Measurements from ENCODE around the gene SLC37A4. TPM values are rescaled to one million over a fixed set of nuclear protein-coding genes. Genes with fewer than 3 reads are reported as not detected.
A peak's percentile ranks its signal among the peaks of the same experiment; 100 is the strongest.
"Not testable (repeated sequence)": the region's sequence is repeated elsewhere in the genome, so short reads cannot be mapped to it uniquely, and the experiment has no call there.

SLC37A4 gene
- total and polyA plus RNA-seq, 10 donors: 8.2 to 26.0 (median 13.9) TPM

- Histone ChIP-seq H3K4me3 (peak overlapping the region in 1 of 8 donors; percentile 3), H3K36me3 (peaks cover 0 to 73% (median 46%) of the 10 kb centered on the region in 6 donors), H3K9me3 (no peaks in the 10 kb centered on the region), H3K27ac (peak overlapping the region in 1 of 8 donors; percentile 8), H3K4me1 (peaks cover 27 to 81% (median 58%) of the 10 kb centered on the region in 6 donors), H3K27me3 (replicated peaks in 1 of 7) (no peaks in the 10 kb centered on the region)
- 90 to 95% (median 94%) methylated on average over 5 of the region's 5 CpGs for WGBS, 5 donors
- TF ChIP-seq POLR2AphosphoS5 (IDR thresholded peaks at IDR 0.05): no peak
- TF ChIP-seq, protein P1, sequence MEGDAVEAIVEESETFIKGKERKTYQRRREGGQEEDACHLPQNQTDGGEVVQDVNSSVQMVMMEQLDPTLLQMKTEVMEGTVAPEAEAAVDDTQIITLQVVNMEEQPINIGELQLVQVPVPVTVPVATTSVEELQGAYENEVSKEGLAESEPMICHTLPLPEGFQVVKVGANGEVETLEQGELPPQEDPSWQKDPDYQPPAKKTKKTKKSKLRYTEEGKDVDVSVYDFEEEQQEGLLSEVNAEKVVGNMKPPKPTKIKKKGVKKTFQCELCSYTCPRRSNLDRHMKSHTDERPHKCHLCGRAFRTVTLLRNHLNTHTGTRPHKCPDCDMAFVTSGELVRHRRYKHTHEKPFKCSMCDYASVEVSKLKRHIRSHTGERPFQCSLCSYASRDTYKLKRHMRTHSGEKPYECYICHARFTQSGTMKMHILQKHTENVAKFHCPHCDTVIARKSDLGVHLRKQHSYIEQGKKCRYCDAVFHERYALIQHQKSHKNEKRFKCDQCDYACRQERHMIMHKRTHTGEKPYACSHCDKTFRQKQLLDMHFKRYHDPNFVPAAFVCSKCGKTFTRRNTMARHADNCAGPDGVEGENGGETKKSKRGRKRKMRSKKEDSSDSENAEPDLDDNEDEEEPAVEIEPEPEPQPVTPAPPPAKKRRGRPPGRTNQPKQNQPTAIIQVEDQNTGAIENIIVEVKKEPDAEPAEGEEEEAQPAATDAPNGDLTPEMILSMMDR (IDR thresholded peaks at IDR 0.05 in 8 of 11, conservative IDR thresholded peaks at IDR 0.05 in 3 of 11): no peak
- no peak for TF ChIP-seq POLR2A (IDR thresholded peaks at IDR 0.05)
- intact Hi-C loops (cut with DNase I; ENCODE audit: low total_unique reads): no loop called here
- DNase-seq: no peak
Observed at GRCh38 chr11:119021631-119022030, 9.0 kb downstream of the SLC37A4 start.

GRCh38 chr11:119019996-119020395 lies 10.7 kb downstream of the SLC37A4 start:
- H3K27me3 ChIP-seq (replicated peaks in 1 of 7): no peaks in the 10 kb centered on the region
- no peak for DNase-seq
- peak overlapping the region in 3 of 8 donors; percentile 94 to 99 (median 98) for H3K27ac ChIP-seq
- peak overlapping the region; percentile 66 to 94 (median 89) for H3K4me3 ChIP-seq
- peaks cover 0 to 73% (median 53%) of the 10 kb centered on the region in 6 donors for H3K36me3 ChIP-seq
- intact Hi-C loops (cut with DNase I; ENCODE audit: low total_unique reads): no loop called here
- peaks cover 40 to 88% (median 67%) of the 10 kb centered on the region in 6 donors for H3K4me1 ChIP-seq
- WGBS, 5 donors: 42 to 73% (median 63%) methylated on average over 2 of the region's 2 CpGs
- H3K9me3 ChIP-seq: no peaks in the 10 kb centered on the region
- TF ChIP-seq, protein P1 (IDR thresholded peaks at IDR 0.05 in 8 of 11, conservative IDR thresholded peaks at IDR 0.05 in 3 of 11): no peak
- TF ChIP-seq POLR2AphosphoS5 (IDR thresholded peaks at IDR 0.05): no peak
- no peak for TF ChIP-seq POLR2A (IDR thresholded peaks at IDR 0.05)

- peak; percentile 99 for DNase-seq
- Histone ChIP-seq H3K4me3 (peak within 1 kb of the TSS; percentile 66 to 94 (median 89)), H3K4me1 (peaks cover 37 to 81% (median 58%) of the 10 kb centered on the region in 6 donors), H3K9me3 (no peaks in the 10 kb centered on the region), H3K27ac (peak within 1 kb of the TSS; percentile 89 to 99 (median 98)), H3K27me3 (replicated peaks in 1 of 7) (no peaks in the 10 kb centered on the region), H3K36me3 (peaks cover 0 to 73% (median 52%) of the 10 kb centered on the region in 6 donors)
- TF ChIP-seq, protein P1 (IDR thresholded peaks at IDR 0.05 in 8 of 11, conservative IDR thresholded peaks at IDR 0.05 in 3 of 11): peak in 4 of 11 experiments; percentile 20 to 46 (median 37)
- TF ChIP-seq POLR2A (IDR thresholded peaks at IDR 0.05) (peak in 1 of 3 donors; percentile 47), POLR2AphosphoS5 (IDR thresholded peaks at IDR 0.05) (peak; percentile 92 to 94 (median 93))
- 0 to 2% (median 1%) methylated on average over 45 to 63 of the region's 63 CpGs for WGBS, 5 donors
- intact Hi-C loops (cut with DNase I; ENCODE audit: low total_unique reads): no loop called here
Observed at GRCh38 chr11:119018074-119018938, 12.4 kb downstream of the SLC37A4 start, which contains the start of the genes RPS25 and TRAPPC4. RPS25 (minus strand) TSS chr11:119018343; CDS start chr11:119018284, 59 bp downstream. TRAPPC4 (plus strand) TSS chr11:119018766; CDS start chr11:119018796, 30 bp downstream.

- 1 to 4% (median 2%) methylated on average over 10 of the region's 10 CpGs for WGBS, 5 donors
- H3K4me1 ChIP-seq: peaks cover 37 to 73% (median 56%) of the 10 kb centered on the region in 6 donors
- H3K9me3 ChIP-seq; H3K27me3 ChIP-seq (replicated peaks in 1 of 7); intact Hi-C loops (cut with DNase I; ENCODE audit: low total_unique reads): not testable (repeated sequence)
- peak overlapping the region; percentile 66 to 94 (median 89) for H3K4me3 ChIP-seq
- DNase-seq: peak; percentile 9
- H3K36me3 ChIP-seq: peaks cover 0 to 73% (median 53%) of the 10 kb centered on the region in 6 donors
- peak overlapping the region; percentile 89 to 99 (median 98) for H3K27ac ChIP-seq
Observed at GRCh38 chr11:119017377-119017776, 13.3 kb downstream of the SLC37A4 start.
